HG03439 (cell line): ENCODE data around the gene RPUSD4.

Source experiments
- ATAC-seq: cut with Tn5 transposase; IDR thresholded peaks from one replicate; pipeline ENCODE4 v1.9.1; 2021; ENCODE audit warnings: mild to moderate bottlenecking, moderate library complexity; ENCODE audit not compliant: unreplicated experiment

Gene RPUSD4

GRCh38 chr11:126159719-126160344 is 51.6 kb downstream of the RPUSD4 start:
- no peak for ATAC-seq

DNA sequence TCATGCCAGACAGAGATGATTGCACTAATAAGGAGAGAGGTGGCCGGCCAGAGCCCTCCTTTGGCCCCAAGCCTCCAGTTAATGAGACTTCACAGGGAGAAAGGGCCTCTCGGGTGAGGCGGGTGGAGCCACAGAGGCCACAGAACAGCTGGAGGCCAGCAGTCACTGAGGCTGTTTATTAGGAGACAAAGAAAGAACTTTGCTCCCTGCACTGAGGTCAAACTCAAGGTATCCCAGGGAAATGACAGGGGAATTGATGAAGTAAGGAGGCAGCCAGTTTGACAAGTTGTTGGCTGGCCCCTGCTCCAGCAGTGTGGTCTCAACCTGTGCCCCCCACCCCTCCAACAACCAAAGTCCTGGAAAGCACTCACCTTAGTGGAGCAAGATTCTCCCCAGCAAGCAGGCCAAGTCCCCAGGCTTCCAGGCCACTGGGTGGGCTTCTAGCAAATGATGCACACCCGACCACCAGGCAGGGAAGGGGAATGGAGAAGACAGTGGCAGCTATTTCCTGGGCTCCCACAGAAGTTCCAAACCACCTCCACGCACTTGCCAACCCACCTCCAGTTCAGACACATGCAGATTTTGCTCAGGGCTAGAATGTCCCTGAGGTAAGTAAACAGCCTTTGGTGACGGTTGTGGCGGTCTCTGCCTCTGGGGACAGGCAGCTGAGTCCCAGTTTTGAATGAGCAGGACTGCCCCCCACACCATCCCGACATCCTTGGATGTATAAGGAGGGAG is 53.2 kb downstream of the RPUSD4 start:
- ATAC-seq, result no peak

DNA sequence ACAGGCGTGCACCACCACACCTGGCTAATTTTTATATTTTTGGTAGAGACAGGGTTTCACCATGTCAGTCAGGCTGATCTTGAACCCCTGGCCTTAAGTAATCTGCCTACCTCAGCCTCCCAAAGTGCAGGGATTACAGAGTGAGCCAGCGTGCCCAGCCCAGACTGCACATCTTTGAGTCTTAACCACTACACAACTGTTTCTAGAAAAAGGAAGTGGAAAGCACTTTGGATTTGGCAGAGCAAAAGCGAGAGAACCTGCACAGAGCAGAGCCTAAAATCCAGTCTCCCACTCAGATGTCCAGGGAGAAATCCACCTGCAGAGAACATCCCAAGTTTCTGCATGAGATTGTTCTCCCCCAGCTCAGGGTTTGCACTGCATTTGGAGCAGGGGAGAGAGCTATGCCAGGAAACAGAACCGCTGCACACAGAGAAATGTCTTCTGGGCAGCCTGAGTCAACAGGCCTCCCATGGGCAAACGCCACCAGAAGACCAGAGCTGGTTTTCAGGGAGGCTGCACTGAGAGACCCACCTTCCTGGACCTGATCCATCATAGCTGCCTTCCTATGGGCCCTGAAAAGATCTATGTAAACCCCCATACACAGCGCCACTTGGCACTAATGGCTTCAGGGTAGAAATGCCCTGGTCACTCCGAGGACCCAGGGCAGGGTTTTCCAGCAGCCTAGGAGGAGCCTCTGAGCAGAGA is 54.0 kb downstream of the RPUSD4 start:
- no peak for ATAC-seq

- ATAC-seq, result no peak
Observed at GRCh38 chr11:126156814-126157213, 54.6 kb downstream of the RPUSD4 start.

- ATAC-seq, result no peak
Observed at GRCh38 chr11:126155402-126156187, 55.9 kb downstream of the RPUSD4 start.

GRCh38 chr11:126154691-126155090 is 56.8 kb downstream of the RPUSD4 start:
- ATAC-seq, result no peak

GRCh38 chr11:126153972-126154371 is 57.5 kb downstream of the RPUSD4 start:
- ATAC-seq, result no peak

DNA sequence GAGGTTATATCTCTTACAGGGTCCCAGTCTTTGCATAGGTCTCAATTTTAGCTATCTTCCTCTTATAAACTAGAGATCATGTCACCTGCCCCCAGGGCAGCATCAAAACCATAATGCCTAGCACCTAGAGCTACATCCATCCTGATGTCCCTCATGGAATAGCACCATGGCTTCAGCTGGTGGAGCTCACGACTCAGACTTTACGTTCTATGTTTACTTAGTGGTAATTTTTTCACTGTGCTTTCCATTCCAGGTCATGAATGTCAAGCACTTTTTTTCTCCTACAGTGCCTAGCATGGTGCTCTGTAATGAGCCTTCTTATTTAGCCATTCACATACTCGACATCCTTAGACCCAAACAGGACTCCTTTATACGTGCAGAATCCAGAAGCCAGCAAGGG is 58.4 kb downstream of the RPUSD4 start:
- no peak for ATAC-seq

DNA sequence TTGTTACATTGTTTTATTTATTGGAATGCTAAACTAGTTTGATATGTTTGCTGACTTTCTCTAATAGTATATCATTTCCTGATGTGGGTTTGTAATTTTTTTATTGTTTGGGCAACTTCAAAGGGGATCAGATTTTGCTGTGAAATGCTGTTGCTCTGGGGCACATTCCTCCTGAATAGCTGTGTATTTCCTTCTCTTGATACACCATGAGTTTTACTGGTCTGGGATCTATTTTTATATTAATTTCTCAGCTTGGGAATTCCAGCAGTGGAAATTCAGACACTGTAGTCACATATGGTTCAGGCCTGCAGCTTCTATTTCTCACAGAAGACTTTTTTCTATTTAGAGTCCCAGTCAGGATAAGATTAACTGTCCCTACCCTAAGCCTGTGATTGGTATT is 58.9 kb downstream of the RPUSD4 start:
- ATAC-seq, result no peak

- no peak for ATAC-seq
Observed at GRCh38 chr11:126152152-126152551, 59.3 kb downstream of the RPUSD4 start.
